Ammon's horn (tissue), 1 donor: Measurements from ENCODE around the gene VENTX.
A peak's percentile ranks its signal among the peaks of the same experiment; 100 is the strongest.

Source experiments
- DNase-seq: peaks from one replicate; pipeline ENCODE4 v3.0.0-alpha.2; 2016; ENCODE audit warnings: low spot score

The VENTX gene

GRCh38 chr10:133202778-133203651, 34.6 kb upstream of the VENTX start:
- no peak for DNase-seq

DNA sequence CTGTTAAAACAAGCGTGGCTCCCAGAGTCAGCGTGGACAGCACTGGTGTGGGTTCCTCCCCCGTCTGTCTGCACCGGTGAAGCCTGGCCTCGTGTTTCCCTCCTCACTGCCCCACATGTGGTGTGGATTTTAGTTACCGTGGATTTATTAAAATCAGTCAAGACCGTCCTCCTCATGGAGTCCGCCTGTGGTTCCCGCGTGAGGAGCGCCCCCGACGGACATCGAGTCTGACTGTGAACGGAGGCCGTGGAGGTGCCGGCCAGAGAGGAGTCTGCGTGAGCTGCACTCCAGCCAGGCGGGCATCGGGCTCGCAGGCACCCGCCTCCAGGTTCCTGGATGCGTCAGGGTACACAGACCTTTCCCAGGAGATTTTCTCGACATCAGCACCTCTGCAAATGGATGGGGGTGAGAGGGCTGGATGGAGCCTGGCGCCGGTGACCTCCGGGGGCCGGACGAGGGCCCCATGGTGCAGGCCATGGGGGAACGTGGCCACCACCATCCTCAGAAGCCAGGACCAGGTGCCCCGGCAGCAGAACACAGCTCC, 33.9 kb upstream of the VENTX start:
- DNase-seq, result no peak

GRCh38 chr10:133204226-133205015, 33.2 kb upstream of the VENTX start:
- DNase-seq, result peak; percentile 35

DNA sequence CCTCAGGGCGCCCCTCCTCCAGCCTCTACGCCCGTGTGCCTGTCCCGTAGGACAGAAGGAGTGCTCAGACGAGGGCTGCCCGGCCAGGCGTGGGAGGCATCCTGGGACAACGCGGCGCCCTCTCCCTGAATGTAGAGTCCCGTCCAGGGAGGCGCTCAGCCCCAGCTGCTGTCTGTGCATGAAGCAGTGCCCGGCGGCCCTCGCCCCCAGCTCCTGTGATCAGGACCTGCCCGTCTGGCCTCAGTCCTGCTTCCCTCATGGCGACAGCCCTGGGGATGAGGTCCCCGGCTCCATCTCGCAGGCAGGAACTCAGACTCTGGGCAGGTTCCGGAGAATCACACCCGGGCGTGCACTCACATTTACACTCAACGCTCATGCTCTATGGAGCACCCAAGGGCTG, 32.5 kb upstream of the VENTX start:
- DNase-seq, result no peak

DNA sequence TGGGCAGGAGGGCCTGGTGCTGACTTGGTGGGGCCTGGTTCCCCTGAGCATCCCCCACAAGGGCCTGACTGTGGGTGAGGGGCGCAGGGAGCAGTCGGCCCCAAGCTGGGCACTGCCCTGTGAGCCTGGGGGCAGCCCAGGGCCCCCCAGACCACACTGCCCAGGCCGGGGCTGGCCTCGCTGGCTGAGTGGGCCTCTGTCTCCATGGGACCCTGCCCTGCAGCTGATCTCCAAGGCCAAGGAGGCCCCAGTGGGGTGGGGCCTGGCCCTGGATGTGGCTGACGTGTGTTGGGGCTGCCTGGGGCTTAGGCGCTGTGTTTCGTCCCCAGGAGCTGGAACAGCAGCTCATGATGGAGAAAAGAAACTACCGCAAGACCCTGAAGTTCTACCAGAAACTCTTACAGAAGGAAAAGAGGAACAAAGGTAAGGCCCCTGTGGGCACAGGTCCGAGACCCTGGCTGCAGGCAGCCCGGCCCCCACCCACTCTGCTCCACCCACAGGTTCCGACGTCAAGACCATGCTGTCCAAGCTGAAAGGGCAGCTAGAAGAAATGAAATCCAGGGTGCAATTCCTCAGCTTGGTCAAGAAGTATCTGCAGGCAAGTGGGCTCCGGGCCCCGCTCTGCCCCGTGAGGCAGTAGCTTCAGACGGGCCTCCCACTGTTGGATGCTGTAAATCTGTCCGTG, 31.2 kb upstream of the VENTX start:
- no peak for DNase-seq

DNA sequence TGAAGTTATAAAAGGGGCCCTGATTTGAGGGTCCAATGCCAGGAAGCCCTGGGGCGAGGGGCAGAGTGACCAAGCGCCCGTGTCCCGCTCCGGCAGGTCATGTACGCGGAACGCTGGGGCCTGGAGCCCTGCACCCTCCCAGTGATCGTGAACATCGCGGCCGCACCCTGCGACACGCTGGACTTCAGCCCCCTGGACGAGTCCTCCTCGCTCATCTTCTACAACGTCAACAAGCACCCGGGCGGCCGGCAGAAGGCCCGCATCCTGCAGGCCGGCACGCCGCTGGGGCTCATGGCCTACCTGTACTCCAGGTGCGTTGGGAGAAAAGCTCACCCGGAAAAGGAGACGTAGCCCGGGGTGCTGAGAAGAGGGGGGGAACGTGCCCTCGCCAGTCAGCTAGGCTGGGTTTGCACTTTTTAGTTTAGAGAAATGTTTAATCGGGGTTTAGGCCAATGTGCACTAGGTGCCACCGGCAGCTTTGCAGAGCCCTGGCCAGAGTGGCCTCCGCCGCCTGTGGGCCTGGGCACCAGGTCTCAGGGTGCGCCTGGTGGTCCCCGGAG, 30.5 kb upstream of the VENTX start:
- DNase-seq, result no peak

DNA sequence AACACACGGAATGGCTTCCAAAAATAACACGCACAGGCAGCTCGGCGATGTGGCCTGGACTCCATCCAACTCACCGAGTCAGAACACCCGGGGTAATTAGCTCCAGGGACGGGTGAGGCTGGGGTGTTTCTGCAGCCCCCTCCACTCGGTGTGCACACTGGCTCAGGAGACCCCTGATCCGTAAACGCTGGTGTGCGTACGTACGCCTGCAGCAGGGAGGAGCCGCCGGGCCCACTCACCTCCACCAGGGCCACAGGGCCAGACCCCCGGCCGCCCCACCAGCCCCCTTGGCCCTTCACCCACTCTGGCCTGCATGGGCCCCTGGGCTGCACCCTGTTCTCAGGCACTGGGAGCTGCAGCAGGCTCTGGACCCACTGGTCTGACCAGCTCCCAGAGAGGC, 30.0 kb upstream of the VENTX start:
- DNase-seq, result no peak

DNA sequence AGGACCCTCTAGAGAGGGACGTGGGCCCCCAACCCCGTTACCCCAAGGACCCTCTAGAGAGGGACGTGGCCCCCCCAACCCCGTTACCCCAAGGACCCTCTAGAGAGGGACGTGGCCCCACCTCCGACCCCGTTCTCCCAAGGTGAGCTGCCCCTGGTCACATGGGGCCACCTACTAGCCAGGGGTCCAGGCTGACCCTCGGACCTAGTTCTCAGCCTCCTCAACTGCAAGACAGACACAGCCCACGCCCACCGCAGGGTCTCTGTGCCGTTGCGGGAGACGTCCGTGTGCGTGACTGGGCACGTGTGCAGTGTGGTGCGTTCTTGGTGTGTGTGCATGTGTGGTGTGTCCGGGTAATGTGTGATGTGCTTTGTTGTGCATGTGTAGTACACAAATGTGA, 29.2 kb upstream of the VENTX start:
- no peak for DNase-seq

GRCh38 chr10:133209117-133209516, 28.5 kb upstream of the VENTX start:
- DNase-seq, result no peak

- DNase-seq, result no peak
Measured at GRCh38 chr10:133209641-133210040, 28.0 kb upstream of the VENTX start.

DNA sequence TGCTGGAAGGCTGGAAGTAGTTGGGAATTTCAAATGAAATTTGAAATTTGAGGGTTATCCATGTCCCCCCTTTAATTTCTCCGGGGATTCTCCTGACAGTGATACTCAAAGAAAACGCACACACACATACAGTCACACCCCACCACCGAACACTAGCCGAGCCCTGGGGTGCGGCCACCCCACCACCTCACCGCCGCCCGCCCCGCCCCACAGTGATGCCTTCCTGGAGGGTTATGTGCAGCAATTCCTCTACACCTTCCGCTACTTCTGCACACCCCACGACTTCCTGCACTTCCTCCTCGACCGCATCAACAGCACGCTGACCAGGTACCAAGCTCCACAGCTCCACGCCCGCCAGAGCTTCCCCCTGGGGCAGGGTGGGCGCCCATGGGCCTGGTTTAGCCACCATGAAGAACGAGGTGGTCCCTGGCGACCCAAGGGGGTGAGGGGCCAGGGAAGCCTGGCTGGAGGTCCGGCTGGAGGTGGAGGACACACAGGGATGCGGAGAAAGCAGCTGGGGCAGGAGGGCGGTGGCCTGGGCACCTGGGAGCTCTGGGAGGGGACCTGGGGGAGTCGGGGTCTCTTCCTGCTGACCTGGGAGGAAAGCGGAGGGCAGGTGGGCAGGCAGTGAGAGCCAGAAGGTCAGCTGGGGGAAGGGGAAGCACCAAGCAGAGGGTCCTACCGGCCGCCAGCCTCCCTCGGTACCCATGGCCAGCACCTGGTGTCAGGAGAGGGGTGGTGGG, 27.1 kb upstream of the VENTX start:
- no peak for DNase-seq

DNA sequence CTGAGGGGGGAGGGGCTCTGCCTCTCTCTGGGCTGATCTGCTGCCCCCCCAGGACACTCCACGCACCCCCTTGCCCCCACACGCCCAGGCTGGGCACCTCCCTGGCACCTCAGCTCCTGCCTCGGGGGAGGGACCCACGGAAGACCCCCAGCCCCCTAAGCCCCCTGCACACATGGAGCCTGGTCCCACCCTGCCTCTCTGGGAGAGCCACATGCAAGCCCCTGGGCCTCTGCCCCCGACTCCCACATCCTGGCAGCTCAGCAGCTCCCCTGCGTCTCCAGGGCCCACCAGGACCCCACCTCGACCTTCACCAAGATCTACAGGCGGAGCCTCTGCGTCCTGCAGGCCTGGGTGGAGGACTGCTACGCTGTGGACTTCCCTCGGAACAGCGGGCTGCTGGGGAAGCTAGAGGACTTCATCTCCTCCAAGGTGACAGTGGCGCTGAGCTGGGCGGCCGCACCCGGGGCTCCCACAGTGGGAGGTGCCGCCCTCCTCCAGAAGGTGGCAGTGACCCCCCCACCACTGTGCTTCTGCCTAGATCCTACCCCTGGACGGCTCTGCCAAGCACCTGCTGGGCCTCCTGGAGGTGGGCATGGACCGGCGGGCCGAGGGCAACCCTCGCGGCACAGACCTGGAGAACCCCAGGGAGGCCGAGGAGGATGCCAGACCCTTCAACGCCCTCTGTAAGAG, 26.4 kb upstream of the VENTX start:
- no peak for DNase-seq

- no peak for DNase-seq
Measured at GRCh38 chr10:133211959-133212852, 25.4 kb upstream of the VENTX start.

DNA sequence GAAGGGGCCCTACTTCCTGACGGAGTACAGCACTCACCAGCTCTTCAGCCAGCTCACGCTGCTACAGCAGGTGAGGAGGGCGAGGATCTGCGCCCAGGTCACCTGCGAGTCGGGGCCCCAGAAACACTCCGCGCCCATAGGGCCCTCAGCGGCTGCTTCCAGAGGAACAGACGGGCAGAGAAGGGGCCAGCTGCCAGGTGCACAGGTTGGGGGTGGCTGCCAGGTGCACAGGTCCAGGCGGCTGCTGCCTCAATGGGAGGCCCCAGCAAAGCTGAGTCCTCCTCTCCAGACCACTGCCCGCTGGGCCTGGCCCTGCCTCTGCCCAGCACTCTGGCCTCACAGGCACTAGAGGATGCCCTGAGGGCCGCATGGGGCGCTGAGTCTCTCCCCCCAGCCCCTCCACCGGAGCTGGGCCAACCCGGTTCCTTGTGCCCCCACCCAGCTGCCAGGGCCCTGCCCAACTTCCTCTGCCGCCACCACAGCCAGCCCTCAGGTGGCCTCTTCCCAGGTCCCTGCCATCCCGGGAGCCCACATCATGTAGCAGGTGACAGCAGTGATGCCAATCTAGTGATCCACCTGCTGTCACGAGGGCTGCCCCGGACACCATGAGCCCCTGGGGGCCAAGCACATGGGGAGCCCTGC, 24.7 kb upstream of the VENTX start:
- no peak for DNase-seq

GRCh38 chr10:133213641-133214467, 23.8 kb upstream of the VENTX start:
- no peak for DNase-seq

DNA sequence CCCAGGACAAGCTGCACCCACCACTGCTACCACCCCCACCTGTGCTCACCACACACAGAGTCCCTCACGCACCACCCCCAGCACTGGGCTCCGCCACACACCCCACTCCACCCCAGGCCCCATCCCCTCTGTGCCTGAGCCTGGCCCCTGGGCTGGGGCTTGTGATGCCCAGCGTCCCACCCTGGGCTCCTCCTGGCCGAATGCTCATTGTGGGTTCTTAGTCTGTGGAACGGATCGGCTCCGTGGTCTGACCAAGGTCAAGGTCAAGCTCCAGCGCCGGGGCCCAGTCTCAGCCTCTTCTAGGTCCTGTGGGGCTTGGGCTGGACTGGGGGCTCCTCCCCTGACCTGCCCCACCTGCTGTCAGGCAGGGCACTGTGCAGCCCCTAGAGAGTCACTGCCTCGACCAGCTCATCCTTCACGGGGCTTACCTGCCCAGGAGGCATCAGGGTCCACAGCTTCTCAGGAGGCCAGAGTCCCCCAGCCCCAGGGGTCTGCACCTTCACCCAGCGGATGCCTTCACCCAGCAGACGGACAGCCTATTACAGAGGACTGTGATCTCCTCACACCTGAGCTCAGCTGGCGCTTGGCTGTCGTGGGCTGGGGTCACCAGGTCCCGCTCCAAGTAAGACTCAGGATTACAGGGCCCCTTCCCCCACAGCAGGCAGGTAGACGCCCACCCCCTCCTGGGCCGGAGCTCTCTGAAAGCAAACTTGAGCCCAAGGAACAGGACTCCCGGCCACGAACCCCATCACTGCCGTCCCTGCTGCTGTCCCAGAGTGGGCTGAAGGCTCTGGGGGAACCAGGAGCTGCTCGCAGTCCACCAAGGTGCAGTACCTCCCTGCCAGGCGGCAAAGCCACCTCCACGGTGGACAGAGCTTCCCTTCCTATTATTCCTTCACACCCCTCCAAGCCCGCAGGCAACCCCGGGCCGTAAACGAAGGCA, 22.9 kb upstream of the VENTX start:
- DNase-seq, result no peak

DNA sequence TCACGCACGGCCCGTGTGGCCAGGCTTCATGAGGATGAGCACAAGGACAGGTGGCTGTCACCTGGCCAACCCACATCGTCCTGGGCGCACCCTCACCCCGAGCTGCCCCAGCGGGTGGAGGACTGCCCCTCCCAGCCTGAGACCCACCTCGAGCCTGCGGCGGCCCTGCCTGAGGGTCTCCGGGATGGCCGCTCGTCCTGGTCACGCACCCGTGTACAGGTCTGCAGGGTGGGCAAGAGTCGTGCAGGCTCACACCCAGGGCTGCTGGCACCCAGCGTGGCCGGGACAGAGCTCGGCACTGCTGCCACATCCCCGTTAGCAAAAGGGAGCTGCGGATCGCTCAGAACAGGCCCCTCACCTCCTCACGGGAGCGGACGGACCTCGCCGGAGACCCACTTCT, 22.1 kb upstream of the VENTX start:
- no peak for DNase-seq
